ENCODE data around the gene GALNT7. TPM values are rescaled to one million over a fixed set of nuclear protein-coding genes. Genes with fewer than 3 reads are reported as not detected.

GALNT7 gene
- total RNA-seq, 1 donor from 2014 or later, result 36.7 TPM

GRCh38 chr4:173171987-173172386 lies 3.4 kb downstream of the GALNT7 start:
- Mint-ChIP-seq H3K36me3 (no peaks in the 10 kb centered on the region), H3K4me1 (peaks cover 22% of the 10 kb centered on the region), H3K27ac (no peak overlapping the region), H3K4me3 (no peak overlapping the region), H3K27me3 (ENCODE audit: low read depth) (no peaks in the 10 kb centered on the region), H3K9me3 (no peaks in the 10 kb centered on the region)
- DNase-seq (ENCODE audit: low spot score in 2 of 2, unreplicated experiment in 2 of 2), result no peak
- TF ChIP-seq CTCF (IDR thresholded peaks at IDR 0.05; ENCODE audit: unreplicated experiment), result no peak

GRCh38 chr4:173174184-173174583 lies 5.6 kb downstream of the GALNT7 start:
- H3K27me3 Mint-ChIP-seq (ENCODE audit: low read depth), result no peaks in the 10 kb centered on the region
- no peaks in the 10 kb centered on the region for H3K36me3 Mint-ChIP-seq
- no peak overlapping the region for H3K27ac Mint-ChIP-seq
- peaks cover 17% of the 10 kb centered on the region for H3K4me1 Mint-ChIP-seq
- H3K4me3 Mint-ChIP-seq, result no peak overlapping the region
- no peak for TF ChIP-seq CTCF (IDR thresholded peaks at IDR 0.05; ENCODE audit: unreplicated experiment)
- no peaks in the 10 kb centered on the region for H3K9me3 Mint-ChIP-seq
- DNase-seq (ENCODE audit: low spot score in 2 of 2, unreplicated experiment in 2 of 2), result no peak

- Mint-ChIP-seq H3K9me3 (no peaks in the 10 kb centered on the region), H3K4me1 (peaks cover 17% of the 10 kb centered on the region), H3K27me3 (ENCODE audit: low read depth) (no peaks in the 10 kb centered on the region), H3K27ac (no peak overlapping the region), H3K4me3 (no peak overlapping the region), H3K36me3 (no peaks in the 10 kb centered on the region)
- no peak for TF ChIP-seq CTCF (IDR thresholded peaks at IDR 0.05; ENCODE audit: unreplicated experiment)
- DNase-seq (ENCODE audit: low spot score in 2 of 2, unreplicated experiment in 2 of 2), result no peak
Measured at GRCh38 chr4:173174594-173175012, 6.0 kb downstream of the GALNT7 start.

- Mint-ChIP-seq H3K27me3 (ENCODE audit: low read depth) (no peaks in the 10 kb centered on the region), H3K9me3 (no peaks in the 10 kb centered on the region), H3K36me3 (no peaks in the 10 kb centered on the region), H3K27ac (no peak overlapping the region), H3K4me3 (no peak overlapping the region), H3K4me1 (peaks cover 8% of the 10 kb centered on the region)
- DNase-seq (ENCODE audit: low spot score in 2 of 2, unreplicated experiment in 2 of 2), result no peak
- no peak for TF ChIP-seq CTCF (IDR thresholded peaks at IDR 0.05; ENCODE audit: unreplicated experiment)
Measured at GRCh38 chr4:173176010-173176409, 7.4 kb downstream of the GALNT7 start.

GRCh38 chr4:173177232-173177631 lies 8.6 kb downstream of the GALNT7 start:
- H3K4me3 Mint-ChIP-seq, result no peak overlapping the region
- H3K9me3 Mint-ChIP-seq, result no peaks in the 10 kb centered on the region
- H3K4me1 Mint-ChIP-seq, result peaks cover 10% of the 10 kb centered on the region
- H3K27me3 Mint-ChIP-seq (ENCODE audit: low read depth), result no peaks in the 10 kb centered on the region
- TF ChIP-seq CTCF (IDR thresholded peaks at IDR 0.05; ENCODE audit: unreplicated experiment), result no peak
- no peak for DNase-seq (ENCODE audit: low spot score in 2 of 2, unreplicated experiment in 2 of 2)
- H3K27ac Mint-ChIP-seq, result no peak overlapping the region
- no peaks in the 10 kb centered on the region for H3K36me3 Mint-ChIP-seq

GRCh38 chr4:173178144-173178543 lies 9.5 kb downstream of the GALNT7 start:
- Mint-ChIP-seq H3K36me3 (peaks cover under 1% of the 10 kb centered on the region), H3K27me3 (ENCODE audit: low read depth) (no peaks in the 10 kb centered on the region), H3K9me3 (no peaks in the 10 kb centered on the region), H3K4me3 (no peak overlapping the region), H3K27ac (no peak overlapping the region), H3K4me1 (peaks cover 16% of the 10 kb centered on the region)
- TF ChIP-seq CTCF (IDR thresholded peaks at IDR 0.05; ENCODE audit: unreplicated experiment), result no peak
- DNase-seq (ENCODE audit: low spot score in 2 of 2, unreplicated experiment in 2 of 2), result no peak
